Activated effector memory CD4-positive, alpha-beta T cell treated with anti-CD3 and anti-CD28 coated beads, Interleukin-2, amount 50 U/mL, for 16 hours (primary cell): ENCODE measurements around the gene MST1R.
"Not testable (repeated sequence)": the region's sequence is repeated elsewhere in the genome, so short reads cannot be mapped to it uniquely, and the experiment has no call there.

Experiments
- DNase-seq: peaks from one replicate; pipeline ENCODE4 v3.0.0-alpha.2; 2020

The MST1R gene

GRCh38 chr3:49911124-49911420 lies 7.4 kb upstream of the MST1R start:
- no peak for DNase-seq

GRCh38 chr3:49910409-49911123 lies 6.9 kb upstream of the MST1R start:
- no peak for DNase-seq

- no peak for DNase-seq
These were observed 4.9 kb upstream of the MST1R start for GRCh38 chr3:49908373-49909199.

- peak; percentile 81 for DNase-seq
These were observed 2.5 kb upstream of the MST1R start for GRCh38 chr3:49906073-49906743.

GRCh38 chr3:49904448-49904847 lies 775 bp upstream of the MST1R start:
- not testable (repeated sequence) for DNase-seq

- DNase-seq, result no peak
These were observed 945 bp downstream of the MST1R start for GRCh38 chr3:49902511-49903345.

- no peak for DNase-seq
These were observed 2.0 kb downstream of the MST1R start for GRCh38 chr3:49901366-49902339.

- DNase-seq, result no peak
These were observed 3.1 kb downstream of the MST1R start for GRCh38 chr3:49900491-49901153.

- no peak for DNase-seq
These were observed 3.9 kb downstream of the MST1R start for GRCh38 chr3:49899815-49900214.

GRCh38 chr3:49898991-49899390 lies 4.7 kb downstream of the MST1R start:
- no peak for DNase-seq

GRCh38 chr3:49896345-49896744 lies 7.3 kb downstream of the MST1R start:
- no peak for DNase-seq

- no peak for DNase-seq
These were observed 7.9 kb downstream of the MST1R start for GRCh38 chr3:49895791-49896190.

GRCh38 chr3:49889296-49889695 lies 14.4 kb downstream of the MST1R start:
- DNase-seq, result no peak

- no peak for DNase-seq
These were observed 16.8 kb downstream of the MST1R start for GRCh38 chr3:49886922-49887265.

GRCh38 chr3:49883998-49884397 lies 19.7 kb downstream of the MST1R start:
- DNase-seq, result no peak

- no peak for DNase-seq
These were observed 21.5 kb downstream of the MST1R start for GRCh38 chr3:49882166-49882565.

GRCh38 chr3:49880581-49881315 lies 22.9 kb downstream of the MST1R start:
- no peak for DNase-seq

- no peak for DNase-seq
These were observed 24.0 kb downstream of the MST1R start for GRCh38 chr3:49879721-49880120.

GRCh38 chr3:49878686-49879085 lies 25.0 kb downstream of the MST1R start:
- no peak for DNase-seq

- no peak for DNase-seq
These were observed 26.0 kb downstream of the MST1R start for GRCh38 chr3:49877716-49878115.

- DNase-seq, result no peak
These were observed 27.1 kb downstream of the MST1R start for GRCh38 chr3:49876567-49876966.
